ENCODE results near the gene MAP3K7. TPM values are rescaled to one million over a fixed set of nuclear protein-coding genes. Genes with fewer than 3 reads are reported as not detected.
A peak's percentile ranks its signal among the peaks of the same experiment; 100 is the strongest.

MAP3K7 gene
- total RNA-seq, 1 donor = 51.4 TPM

DNA sequence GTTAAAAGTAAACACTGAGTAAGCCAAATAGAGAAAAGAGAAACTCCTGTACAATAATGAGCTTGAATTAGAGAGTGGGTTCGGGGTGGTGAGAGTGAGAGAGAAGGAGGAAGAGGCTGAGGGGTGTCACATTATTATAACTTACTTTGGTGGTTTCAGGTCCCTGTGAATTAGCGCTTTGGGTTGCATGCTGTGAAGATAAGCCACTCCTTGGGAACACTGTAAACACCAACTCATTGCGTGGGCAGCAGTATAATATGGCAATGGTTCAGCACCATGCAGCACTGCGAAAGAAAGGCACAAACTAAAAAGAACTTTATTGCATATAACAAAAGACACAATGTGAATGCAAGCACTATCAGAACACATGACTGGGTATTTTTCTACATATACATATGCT, 26.9 kb downstream of the MAP3K7 start:
- TF ChIP-seq, protein P1, sequence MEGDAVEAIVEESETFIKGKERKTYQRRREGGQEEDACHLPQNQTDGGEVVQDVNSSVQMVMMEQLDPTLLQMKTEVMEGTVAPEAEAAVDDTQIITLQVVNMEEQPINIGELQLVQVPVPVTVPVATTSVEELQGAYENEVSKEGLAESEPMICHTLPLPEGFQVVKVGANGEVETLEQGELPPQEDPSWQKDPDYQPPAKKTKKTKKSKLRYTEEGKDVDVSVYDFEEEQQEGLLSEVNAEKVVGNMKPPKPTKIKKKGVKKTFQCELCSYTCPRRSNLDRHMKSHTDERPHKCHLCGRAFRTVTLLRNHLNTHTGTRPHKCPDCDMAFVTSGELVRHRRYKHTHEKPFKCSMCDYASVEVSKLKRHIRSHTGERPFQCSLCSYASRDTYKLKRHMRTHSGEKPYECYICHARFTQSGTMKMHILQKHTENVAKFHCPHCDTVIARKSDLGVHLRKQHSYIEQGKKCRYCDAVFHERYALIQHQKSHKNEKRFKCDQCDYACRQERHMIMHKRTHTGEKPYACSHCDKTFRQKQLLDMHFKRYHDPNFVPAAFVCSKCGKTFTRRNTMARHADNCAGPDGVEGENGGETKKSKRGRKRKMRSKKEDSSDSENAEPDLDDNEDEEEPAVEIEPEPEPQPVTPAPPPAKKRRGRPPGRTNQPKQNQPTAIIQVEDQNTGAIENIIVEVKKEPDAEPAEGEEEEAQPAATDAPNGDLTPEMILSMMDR (IDR thresholded peaks at IDR 0.05; ENCODE audit: insufficient read depth, low read depth, low read length) = no peak
- no peak overlapping the region for H3K4me3 ChIP-seq (ENCODE audit: low read depth, low read length)
- DNase-seq (ENCODE audit: low read depth) = no peak

DNA sequence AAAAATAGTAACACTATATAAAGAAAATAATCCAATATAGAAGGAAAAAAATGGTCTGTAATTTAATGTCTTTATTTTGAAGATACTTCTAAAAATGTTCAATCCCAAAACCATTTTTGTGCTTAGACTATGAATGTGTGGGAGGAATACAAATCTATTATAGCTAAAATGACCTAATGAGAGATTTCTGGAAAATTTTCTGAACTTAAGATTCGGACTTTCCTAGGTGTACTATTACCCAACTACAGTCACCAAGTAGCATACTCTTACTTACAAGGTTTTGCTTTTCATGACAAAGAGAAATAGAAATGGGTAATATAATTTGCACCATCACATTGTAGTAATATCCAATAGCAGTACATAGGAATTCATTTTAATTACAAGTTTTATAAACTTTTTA, 29.9 kb downstream of the MAP3K7 start:
- TF ChIP-seq, protein P1 (IDR thresholded peaks at IDR 0.05; ENCODE audit: insufficient read depth, low read depth, low read length) = no peak
- no peak for DNase-seq (ENCODE audit: low read depth)
- H3K4me3 ChIP-seq (ENCODE audit: low read depth, low read length) = no peak overlapping the region

DNA sequence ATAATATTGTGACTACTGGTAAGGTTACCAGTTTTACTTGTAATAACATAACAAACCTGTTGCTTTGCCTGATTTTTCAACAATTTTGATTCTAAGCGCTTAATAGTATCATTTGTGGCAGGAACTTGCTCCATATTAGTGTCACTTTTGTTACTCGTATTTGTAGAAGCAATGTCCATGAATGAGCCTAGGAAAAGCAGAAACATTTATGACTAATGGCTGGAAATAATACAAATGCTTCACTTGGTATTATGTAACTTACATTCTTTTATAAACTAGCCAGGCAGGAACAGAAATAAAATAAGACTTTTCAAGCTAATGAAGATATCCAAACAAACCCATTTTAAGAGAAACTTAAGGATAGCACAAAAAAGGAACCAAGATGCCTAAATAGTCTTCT, 38.9 kb downstream of the MAP3K7 start:
- TF ChIP-seq, protein P1 (IDR thresholded peaks at IDR 0.05; ENCODE audit: insufficient read depth, low read depth, low read length) = no peak
- H3K4me3 ChIP-seq (ENCODE audit: low read depth, low read length) = no peak overlapping the region
- DNase-seq (ENCODE audit: low read depth) = peak; percentile 10

- TF ChIP-seq, protein P1 (IDR thresholded peaks at IDR 0.05; ENCODE audit: insufficient read depth, low read depth, low read length) = no peak
- DNase-seq (ENCODE audit: low read depth) = no peak
- H3K4me3 ChIP-seq (ENCODE audit: low read depth, low read length) = no peak overlapping the region
Observed at GRCh38 chr6:90547079-90547478, 39.8 kb downstream of the MAP3K7 start.

DNA sequence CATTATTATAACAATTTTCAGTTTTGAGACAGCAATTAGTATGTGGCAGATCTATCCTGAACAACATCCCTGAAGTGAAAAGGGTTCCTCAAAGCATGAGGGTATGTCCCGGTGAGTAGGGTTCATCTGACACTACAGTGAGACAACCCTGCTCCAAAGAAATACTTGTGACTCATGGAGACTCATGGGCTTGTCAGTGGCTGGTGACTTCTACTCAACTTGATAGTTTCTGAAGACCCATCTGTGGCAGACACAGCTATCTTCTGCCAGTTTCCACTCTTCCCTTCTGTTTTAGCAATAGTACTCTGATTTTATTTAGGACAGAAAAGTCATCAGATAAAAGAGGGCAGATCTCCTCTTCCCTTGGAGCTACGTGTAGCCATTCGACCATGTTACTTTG, 41.4 kb downstream of the MAP3K7 start:
- DNase-seq (ENCODE audit: low read depth) = no peak
- no peak overlapping the region for H3K4me3 ChIP-seq (ENCODE audit: low read depth, low read length)
- TF ChIP-seq, protein P1 (IDR thresholded peaks at IDR 0.05; ENCODE audit: insufficient read depth, low read depth, low read length) = no peak

- TF ChIP-seq, protein P1 (IDR thresholded peaks at IDR 0.05; ENCODE audit: insufficient read depth, low read depth, low read length) = no peak
- DNase-seq (ENCODE audit: low read depth) = no peak
- H3K4me3 ChIP-seq (ENCODE audit: low read depth, low read length) = no peak overlapping the region
Observed at GRCh38 chr6:90544741-90545140, 42.1 kb downstream of the MAP3K7 start.

GRCh38 chr6:90544081-90544480, 42.8 kb downstream of the MAP3K7 start:
- DNase-seq (ENCODE audit: low read depth) = no peak
- TF ChIP-seq, protein P1 (IDR thresholded peaks at IDR 0.05; ENCODE audit: insufficient read depth, low read depth, low read length) = no peak
- H3K4me3 ChIP-seq (ENCODE audit: low read depth, low read length) = no peak overlapping the region

Data from fibroblast of villous mesenchyme (primary cell).